ENCODE data around the gene C2CD3. TPM values are rescaled to one million over a fixed set of nuclear protein-coding genes. Genes with fewer than 3 reads are reported as not detected.

C2CD3 gene
- total and polyA plus RNA-seq, 4 donors, result 3.1 to 14.5 (median 6.7) TPM

GRCh38 chr11:73977856-73978519 is 192.8 kb downstream of the C2CD3 start:
- no peak overlapping the region for H3K4me3 ChIP-seq (ENCODE audit: low read depth in 1 of 3, low read length in 3 of 3)
- no peaks in the 10 kb centered on the region for H3K27me3 ChIP-seq (ENCODE audit: control insufficient read depth in 4 of 4, insufficient read depth in 4 of 4, low read length in 3 of 4)
- DNase-seq (ENCODE audit: low spot score), result peak; percentile 32
- no peak overlapping the region for H3K9ac ChIP-seq (ENCODE audit: low read depth in 1 of 2, low read length in 2 of 2)
- WGBS, result 96% methylated on average over 18 of the region's 18 CpGs
- peaks cover 0 to 4% (median 0%) of the 10 kb centered on the region in 4 donors for H3K36me3 ChIP-seq (ENCODE audit: control insufficient read depth in 4 of 4, insufficient read depth in 3 of 4, low read depth in 1 of 4, low read length in 3 of 4)
- peaks cover 0 to 3% (median 1%) of the 10 kb centered on the region in 4 donors for H3K4me1 ChIP-seq (ENCODE audit: control insufficient read depth in 4 of 4, insufficient read depth in 4 of 4, low read length in 3 of 4)
- no peak overlapping the region for H3K27ac ChIP-seq (ENCODE audit: low read depth in 1 of 2, low read length in 2 of 2)
- TF ChIP-seq EGR1 (IDR thresholded peaks at IDR 0.05; ENCODE audit: low read depth in 2 of 2) (no peak), JUND (IDR thresholded peaks at IDR 0.05) (no peak)
- no peaks in the 10 kb centered on the region for H3K9me3 ChIP-seq (ENCODE audit: control insufficient read depth in 4 of 4, low read length in 3 of 4)

- Histone ChIP-seq H3K36me3 (ENCODE audit: control insufficient read depth in 4 of 4, insufficient read depth in 3 of 4, low read depth in 1 of 4, low read length in 3 of 4) (peaks cover 0 to 4% (median 0%) of the 10 kb centered on the region in 4 donors), H3K9me3 (ENCODE audit: control insufficient read depth in 4 of 4, low read length in 3 of 4) (no peaks in the 10 kb centered on the region), H3K4me3 (ENCODE audit: low read depth in 1 of 3, low read length in 3 of 3) (no peak overlapping the region), H3K27ac (ENCODE audit: low read depth in 1 of 2, low read length in 2 of 2) (no peak overlapping the region), H3K4me1 (ENCODE audit: control insufficient read depth in 4 of 4, insufficient read depth in 4 of 4, low read length in 3 of 4) (no peaks in the 10 kb centered on the region), H3K27me3 (ENCODE audit: control insufficient read depth in 4 of 4, insufficient read depth in 4 of 4, low read length in 3 of 4) (no peaks in the 10 kb centered on the region), H3K9ac (ENCODE audit: low read depth in 1 of 2, low read length in 2 of 2) (no peak overlapping the region)
- no peak for DNase-seq (ENCODE audit: low spot score)
- no peak for TF ChIP-seq SP1 (IDR thresholded peaks at IDR 0.05)
- WGBS, result 92% methylated on average over 14 of the region's 14 CpGs
These were observed 194.2 kb downstream of the C2CD3 start for GRCh38 chr11:73976451-73977151.

- no peaks in the 10 kb centered on the region for H3K27me3 ChIP-seq (ENCODE audit: control insufficient read depth in 4 of 4, insufficient read depth in 4 of 4, low read length in 3 of 4)
- peaks cover 0 to 4% (median 0%) of the 10 kb centered on the region in 4 donors for H3K36me3 ChIP-seq (ENCODE audit: control insufficient read depth in 4 of 4, insufficient read depth in 3 of 4, low read depth in 1 of 4, low read length in 3 of 4)
- no peaks in the 10 kb centered on the region for H3K9me3 ChIP-seq (ENCODE audit: control insufficient read depth in 4 of 4, low read length in 3 of 4)
- no peak overlapping the region for H3K9ac ChIP-seq (ENCODE audit: low read depth in 1 of 2, low read length in 2 of 2)
- H3K4me3 ChIP-seq (ENCODE audit: low read depth in 1 of 3, low read length in 3 of 3), result no peak overlapping the region
- H3K27ac ChIP-seq (ENCODE audit: low read depth in 1 of 2, low read length in 2 of 2), result no peak overlapping the region
- no peak for DNase-seq (ENCODE audit: low spot score)
- TF ChIP-seq NR2F2 (IDR thresholded peaks at IDR 0.05) (no peak), TAF1 (conservative IDR thresholded peaks at IDR 0.05) (no peak), YY1 (IDR thresholded peaks at IDR 0.05) (no peak), RAD21 (IDR thresholded peaks at IDR 0.05) (no peak), RXRA (IDR thresholded peaks at IDR 0.05) (no peak), GABPA (IDR thresholded peaks at IDR 0.05 in 1 of 2, conservative IDR thresholded peaks at IDR 0.05 in 1 of 2) (no peak), HNF4G (IDR thresholded peaks at IDR 0.05) (no peak), EGR1 (IDR thresholded peaks at IDR 0.05; ENCODE audit: low read depth in 2 of 2) (no peak), FOXA2 (IDR thresholded peaks at IDR 0.05) (no peak), FOXA1 (IDR thresholded peaks at IDR 0.05) (no peak), MAX (IDR thresholded peaks at IDR 0.05) (no peak), HNF4A (conservative IDR thresholded peaks at IDR 0.05) (no peak), ATF3 (IDR thresholded peaks at IDR 0.05) (no peak), ZBTB33 (IDR thresholded peaks at IDR 0.05) (no peak), SP1 (IDR thresholded peaks at IDR 0.05) (no peak), JUND (IDR thresholded peaks at IDR 0.05) (no peak)
- TF ChIP-seq, protein P1, sequence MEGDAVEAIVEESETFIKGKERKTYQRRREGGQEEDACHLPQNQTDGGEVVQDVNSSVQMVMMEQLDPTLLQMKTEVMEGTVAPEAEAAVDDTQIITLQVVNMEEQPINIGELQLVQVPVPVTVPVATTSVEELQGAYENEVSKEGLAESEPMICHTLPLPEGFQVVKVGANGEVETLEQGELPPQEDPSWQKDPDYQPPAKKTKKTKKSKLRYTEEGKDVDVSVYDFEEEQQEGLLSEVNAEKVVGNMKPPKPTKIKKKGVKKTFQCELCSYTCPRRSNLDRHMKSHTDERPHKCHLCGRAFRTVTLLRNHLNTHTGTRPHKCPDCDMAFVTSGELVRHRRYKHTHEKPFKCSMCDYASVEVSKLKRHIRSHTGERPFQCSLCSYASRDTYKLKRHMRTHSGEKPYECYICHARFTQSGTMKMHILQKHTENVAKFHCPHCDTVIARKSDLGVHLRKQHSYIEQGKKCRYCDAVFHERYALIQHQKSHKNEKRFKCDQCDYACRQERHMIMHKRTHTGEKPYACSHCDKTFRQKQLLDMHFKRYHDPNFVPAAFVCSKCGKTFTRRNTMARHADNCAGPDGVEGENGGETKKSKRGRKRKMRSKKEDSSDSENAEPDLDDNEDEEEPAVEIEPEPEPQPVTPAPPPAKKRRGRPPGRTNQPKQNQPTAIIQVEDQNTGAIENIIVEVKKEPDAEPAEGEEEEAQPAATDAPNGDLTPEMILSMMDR (IDR thresholded peaks at IDR 0.05; ENCODE audit: low read depth, low read length, missing input control), result no peak
- TF ChIP-seq, protein P2, sequence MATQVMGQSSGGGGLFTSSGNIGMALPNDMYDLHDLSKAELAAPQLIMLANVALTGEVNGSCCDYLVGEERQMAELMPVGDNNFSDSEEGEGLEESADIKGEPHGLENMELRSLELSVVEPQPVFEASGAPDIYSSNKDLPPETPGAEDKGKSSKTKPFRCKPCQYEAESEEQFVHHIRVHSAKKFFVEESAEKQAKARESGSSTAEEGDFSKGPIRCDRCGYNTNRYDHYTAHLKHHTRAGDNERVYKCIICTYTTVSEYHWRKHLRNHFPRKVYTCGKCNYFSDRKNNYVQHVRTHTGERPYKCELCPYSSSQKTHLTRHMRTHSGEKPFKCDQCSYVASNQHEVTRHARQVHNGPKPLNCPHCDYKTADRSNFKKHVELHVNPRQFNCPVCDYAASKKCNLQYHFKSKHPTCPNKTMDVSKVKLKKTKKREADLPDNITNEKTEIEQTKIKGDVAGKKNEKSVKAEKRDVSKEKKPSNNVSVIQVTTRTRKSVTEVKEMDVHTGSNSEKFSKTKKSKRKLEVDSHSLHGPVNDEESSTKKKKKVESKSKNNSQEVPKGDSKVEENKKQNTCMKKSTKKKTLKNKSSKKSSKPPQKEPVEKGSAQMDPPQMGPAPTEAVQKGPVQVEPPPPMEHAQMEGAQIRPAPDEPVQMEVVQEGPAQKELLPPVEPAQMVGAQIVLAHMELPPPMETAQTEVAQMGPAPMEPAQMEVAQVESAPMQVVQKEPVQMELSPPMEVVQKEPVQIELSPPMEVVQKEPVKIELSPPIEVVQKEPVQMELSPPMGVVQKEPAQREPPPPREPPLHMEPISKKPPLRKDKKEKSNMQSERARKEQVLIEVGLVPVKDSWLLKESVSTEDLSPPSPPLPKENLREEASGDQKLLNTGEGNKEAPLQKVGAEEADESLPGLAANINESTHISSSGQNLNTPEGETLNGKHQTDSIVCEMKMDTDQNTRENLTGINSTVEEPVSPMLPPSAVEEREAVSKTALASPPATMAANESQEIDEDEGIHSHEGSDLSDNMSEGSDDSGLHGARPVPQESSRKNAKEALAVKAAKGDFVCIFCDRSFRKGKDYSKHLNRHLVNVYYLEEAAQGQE (IDR thresholded peaks at IDR 0.05), result no peak
- 96% methylated on average over 6 of the region's 6 CpGs for WGBS
- H3K4me1 ChIP-seq (ENCODE audit: control insufficient read depth in 4 of 4, insufficient read depth in 4 of 4, low read length in 3 of 4), result no peaks in the 10 kb centered on the region
These were observed 195.4 kb downstream of the C2CD3 start for GRCh38 chr11:73975479-73975757.

Measured in liver (tissue), 9 donors.